GM18867 (cell line): Measurements from ENCODE around the gene CTNNA2.
"Not testable (repeated sequence)": the region's sequence is repeated elsewhere in the genome, so short reads cannot be mapped to it uniquely, and the experiment has no call there.

ENCODE experiments used
- ATAC-seq: cut with Tn5 transposase; IDR thresholded peaks from one replicate; pipeline ENCODE4 v1.9.1; 2021; ENCODE audit warnings: mild to moderate bottlenecking, moderate library complexity; ENCODE audit not compliant: unreplicated experiment

CTNNA2 gene

GRCh38 chr2:80122675-80123074 is 609.8 kb downstream of the CTNNA2 start:
- ATAC-seq: no peak

DNA sequence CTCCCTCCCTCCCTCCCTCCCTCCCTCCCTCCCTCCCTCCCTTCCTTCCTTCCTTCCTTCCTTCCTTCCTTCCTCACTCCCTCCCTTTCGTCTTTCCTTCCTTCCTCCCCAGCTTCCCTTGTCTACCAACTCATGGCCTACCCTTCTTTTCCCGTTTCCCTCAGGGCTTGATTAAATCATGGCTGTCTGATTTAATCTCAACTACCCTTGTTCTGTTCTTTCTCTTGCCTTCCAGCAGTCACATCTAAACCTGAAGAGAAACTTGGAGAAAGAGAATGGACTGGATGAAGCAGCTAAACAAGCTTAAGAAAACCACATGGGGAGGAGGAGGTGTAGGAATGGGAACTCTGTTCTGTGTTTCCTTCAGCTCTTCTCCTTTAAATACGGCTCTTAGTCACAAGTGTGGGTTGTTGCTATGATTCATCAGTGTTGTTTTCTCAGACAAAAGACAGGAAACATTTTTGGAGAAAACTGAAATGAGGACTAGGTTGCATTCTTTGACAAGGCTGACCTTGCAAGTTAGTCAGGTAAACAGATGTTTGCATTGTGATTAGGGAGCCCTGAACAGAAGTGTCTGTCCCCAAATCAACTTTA is 613.8 kb downstream of the CTNNA2 start:
- ATAC-seq: no peak

DNA sequence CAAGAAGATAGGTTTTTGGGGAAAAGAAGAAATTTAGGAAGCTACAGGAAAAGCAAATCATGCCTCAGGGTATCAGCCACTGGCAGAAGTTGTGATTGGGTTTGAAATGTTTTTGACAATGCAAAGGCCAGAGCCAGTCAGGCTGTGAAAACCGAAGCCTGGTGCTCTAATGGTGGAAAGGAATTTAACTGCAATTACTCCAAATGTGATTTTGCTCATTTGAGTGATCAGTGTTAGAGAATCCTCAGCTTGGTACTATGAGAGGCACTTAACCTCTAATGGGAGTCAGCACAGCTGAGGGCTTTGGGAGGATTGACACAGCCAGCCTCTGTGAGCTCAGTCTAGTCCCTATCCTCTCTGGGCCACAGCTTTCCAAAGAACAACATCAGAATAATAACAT is 615.2 kb downstream of the CTNNA2 start:
- ATAC-seq: no peak

DNA sequence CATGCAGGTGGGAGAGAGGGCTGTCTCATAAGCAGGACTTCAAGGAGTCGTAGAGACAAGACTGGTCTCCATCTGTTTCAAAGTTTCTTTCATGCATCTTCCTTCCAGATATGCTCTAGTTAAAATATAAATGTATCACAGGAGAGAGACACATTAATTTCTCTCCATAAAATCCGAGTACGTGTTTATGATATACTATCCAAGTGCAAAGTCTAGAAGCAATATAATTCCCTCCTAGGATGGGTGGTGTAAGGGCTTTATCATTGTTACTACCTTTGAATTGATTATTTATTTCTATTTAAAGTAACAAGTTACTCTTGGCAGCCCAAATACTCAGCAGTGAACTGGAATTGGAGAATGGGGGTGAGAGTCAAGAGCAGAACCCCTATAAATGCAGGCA is 619.4 kb downstream of the CTNNA2 start:
- ATAC-seq: no peak

- ATAC-seq: no peak
These were observed 622.1 kb downstream of the CTNNA2 start for GRCh38 chr2:80135001-80135400.

DNA sequence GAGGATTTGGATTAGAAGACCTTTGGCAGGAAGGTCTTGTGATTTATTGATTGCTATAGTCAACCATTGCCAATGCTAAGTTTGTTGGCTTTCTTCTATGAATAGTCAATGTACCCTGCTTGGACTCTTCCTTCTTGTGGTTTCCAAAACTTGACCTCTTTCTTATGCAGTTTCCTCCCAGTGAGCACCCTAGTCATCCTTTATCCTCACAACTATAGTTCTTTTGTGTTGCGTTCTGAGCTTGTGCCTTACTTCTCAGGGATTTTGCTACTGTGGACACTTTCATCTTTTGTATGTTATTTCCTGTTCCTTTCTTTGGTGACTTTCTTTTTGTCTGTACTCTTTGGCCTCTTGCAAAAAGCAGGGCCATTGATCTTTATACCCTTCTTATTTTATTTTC is 623.5 kb downstream of the CTNNA2 start:
- ATAC-seq: no peak

GRCh38 chr2:80139001-80139400 is 626.1 kb downstream of the CTNNA2 start:
- ATAC-seq: no peak

- ATAC-seq: no peak
These were observed 628.3 kb downstream of the CTNNA2 start for GRCh38 chr2:80141007-80141726.

DNA sequence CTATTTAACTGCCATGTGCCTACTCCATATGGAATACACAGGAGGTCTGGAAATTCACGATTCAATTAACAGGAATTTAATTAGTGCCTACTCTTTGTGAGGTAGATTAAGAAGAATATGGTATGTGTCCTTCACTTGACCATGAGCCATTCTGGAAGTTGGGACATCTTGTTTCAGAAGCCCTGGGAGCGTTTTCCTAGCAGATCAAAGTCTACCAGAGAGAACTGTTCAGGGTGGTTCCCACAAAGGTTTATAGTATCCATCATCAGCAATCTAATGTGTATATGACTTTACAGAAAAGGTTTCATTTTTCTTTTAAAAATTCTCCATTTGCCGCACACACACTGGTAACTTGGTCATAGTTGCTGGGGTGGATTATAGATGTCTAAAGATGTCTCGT is 632.6 kb downstream of the CTNNA2 start:
- ATAC-seq: no peak

DNA sequence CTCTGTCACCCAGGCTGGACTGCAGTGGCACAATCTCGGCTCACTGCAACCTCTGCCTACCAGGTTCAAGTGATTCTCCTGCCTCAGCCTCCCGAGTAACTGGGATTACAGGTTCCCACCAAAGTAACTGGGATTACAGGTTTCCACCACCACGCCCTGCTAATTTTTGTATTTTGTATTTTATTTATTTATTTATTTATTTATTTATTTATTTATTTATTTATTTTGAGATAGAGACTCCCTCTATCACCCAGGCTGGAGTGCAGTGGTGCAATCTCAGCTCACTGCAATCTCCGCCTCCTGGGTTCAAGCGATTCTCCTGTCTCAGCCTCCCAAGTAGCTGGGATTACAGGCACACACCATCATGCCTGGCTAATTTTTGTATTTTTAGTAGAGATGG is 633.9 kb downstream of the CTNNA2 start:
- ATAC-seq: not testable (repeated sequence)

- no peak for ATAC-seq
These were observed 634.8 kb downstream of the CTNNA2 start for GRCh38 chr2:80147690-80148089.

- ATAC-seq: no peak
These were observed 636.1 kb downstream of the CTNNA2 start for GRCh38 chr2:80148906-80149305.

GRCh38 chr2:80149991-80150390 is 637.1 kb downstream of the CTNNA2 start:
- ATAC-seq: no peak

DNA sequence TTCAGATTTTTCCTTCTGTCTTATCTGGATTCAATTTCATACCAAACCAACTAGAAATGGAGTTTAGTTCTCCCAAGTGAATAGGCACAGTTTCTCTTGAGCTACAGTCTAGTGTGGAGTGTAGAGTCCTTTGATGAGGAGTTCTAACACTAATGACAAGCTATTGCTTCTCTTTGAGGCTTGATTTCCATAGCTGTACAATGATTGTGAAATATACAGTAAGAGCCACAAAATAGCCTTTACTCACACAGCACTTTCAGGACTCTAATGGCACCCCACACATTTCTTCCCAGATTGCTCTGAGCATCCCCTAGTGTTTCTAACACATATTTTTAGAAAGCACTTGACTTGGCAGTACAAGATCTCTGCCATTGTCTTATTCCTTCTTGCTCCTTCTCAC is 638.4 kb downstream of the CTNNA2 start:
- ATAC-seq: no peak

- no peak for ATAC-seq
These were observed 638.8 kb downstream of the CTNNA2 start for GRCh38 chr2:80151651-80152050.

DNA sequence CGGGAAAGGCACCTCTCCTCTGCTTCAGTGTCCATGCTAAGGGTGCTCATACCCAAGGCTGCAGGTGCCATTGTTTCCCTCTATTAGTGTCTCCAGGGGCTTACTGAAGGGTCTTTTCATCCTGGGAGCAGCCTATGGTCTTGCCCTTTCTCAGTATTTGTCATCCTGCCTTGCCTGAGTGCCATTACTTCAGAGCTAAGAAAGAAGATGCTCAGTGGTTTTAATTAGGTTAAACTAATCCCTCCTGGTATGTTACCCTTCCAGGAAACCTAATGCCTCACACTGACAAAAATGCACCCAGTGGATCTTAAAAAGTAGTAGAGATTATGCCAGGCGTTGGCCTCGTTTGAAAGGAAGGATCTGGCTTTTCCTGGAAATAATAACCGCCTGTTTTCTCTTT is 640.3 kb downstream of the CTNNA2 start:
- no peak for ATAC-seq

- ATAC-seq: no peak
These were observed 640.9 kb downstream of the CTNNA2 start for GRCh38 chr2:80153768-80154167.

DNA sequence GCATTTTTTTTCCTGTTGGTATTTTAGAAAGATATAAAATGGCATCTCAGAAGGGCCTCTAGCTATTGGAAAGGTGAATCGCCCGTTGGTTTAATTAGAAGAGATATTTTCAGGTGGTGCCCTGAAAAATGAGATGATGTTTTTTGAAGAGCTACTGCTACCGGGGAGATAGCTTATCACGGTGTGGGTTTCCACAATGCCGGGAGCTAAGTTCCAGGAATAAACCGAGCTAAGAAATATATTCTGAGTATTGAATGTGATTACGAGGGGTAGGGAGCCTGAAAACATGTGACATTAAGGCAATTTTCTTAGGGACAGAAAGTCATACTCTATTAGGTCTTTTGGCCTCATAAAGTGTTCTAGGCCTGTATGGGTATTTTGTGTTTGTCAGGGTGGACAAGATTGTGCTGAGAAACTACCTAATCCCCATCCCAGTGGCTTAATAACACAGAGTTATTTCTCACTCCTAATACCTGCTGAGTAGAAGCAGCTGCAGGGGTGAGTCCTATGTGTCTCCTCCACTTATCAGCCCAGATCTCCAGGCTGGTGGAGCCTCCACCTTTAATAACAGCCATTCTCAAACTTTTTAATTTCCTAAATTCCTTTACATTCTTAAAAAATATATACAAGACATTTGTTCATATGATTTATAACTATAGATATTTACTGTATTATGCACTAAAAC is 641.5 kb downstream of the CTNNA2 start:
- ATAC-seq: no peak

- no peak for ATAC-seq
These were observed 651.5 kb downstream of the CTNNA2 start for GRCh38 chr2:80164375-80164774.

GRCh38 chr2:80166483-80167171 is 653.8 kb downstream of the CTNNA2 start:
- no peak for ATAC-seq

DNA sequence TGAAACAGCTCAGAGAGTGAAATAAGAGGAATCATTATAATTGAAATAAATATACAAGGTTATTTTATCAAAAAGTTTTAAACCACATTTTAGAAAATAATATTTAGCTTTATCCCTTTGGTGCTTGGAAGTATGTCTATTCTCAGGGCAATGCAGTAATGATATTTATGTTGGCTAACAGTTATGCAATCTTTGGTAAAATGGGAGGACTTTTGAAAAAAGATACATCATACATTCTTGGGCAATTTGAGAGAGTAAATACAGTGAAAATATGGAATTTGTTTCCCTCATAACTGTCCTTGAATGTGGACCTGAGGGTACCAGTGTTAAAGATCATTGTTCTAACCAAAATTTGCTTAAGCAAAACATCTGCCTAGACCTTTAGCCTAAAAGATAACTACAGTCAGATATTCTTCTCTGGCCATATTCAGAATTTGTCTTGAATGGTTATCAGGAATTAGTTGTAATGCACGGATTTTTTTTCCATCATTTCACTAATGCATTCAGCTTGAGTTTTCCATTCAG is 654.5 kb downstream of the CTNNA2 start:
- ATAC-seq: no peak
